B cell (primary cell): ENCODE data around the gene NPY. TPM values are rescaled to one million over a fixed set of nuclear protein-coding genes. Genes with fewer than 3 reads are reported as not detected.

Source experiments
- ATAC-seq: fragments of 200-7000 bp; cut with Tn5 transposase; one replicate; pipeline ENCODE4 v1.10.0; 2021; ENCODE audit warnings: low read depth, mild to moderate bottlenecking, moderate number of reproducible peaks, moderate library complexity
- CTCF ChIA-PET: fragments of 350-600 bp; sonication (Branson Sonifier 250); formaldehyde crosslinking; loops from one replicate; lab custom pipeline; 2021; ENCODE audit warnings: antibody characterized with exemption, inconsistent platforms; lab: Charles Lee
- POLR2A ChIA-PET: fragments of 350-600 bp; sonication (Branson Sonifier 250); formaldehyde crosslinking; loops from one replicate; lab custom pipeline; 2021; ENCODE audit warnings: antibody characterized with exemption; lab: Charles Lee
- DNase-seq: peaks from one replicate; pipeline ENCODE4 v3.0.0; 2013
- H2AFZ ChIP-seq: 2 replicates; pipeline ENCODE4 v1.6.1; 2012; ENCODE audit warnings: mild to moderate bottlenecking, low read depth, low read length; ENCODE audit not compliant: insufficient read depth, poor library complexity, severe bottlenecking
- H3K27ac ChIP-seq, 2 donors: 1 replicate in 1 of 2; 2 replicates in 1 of 2; pipeline ENCODE4 v1.5.1; 2012 to 2013; ENCODE audit warnings: low read length in 2 of 2, mild to moderate bottlenecking in 2 of 2, moderate library complexity in 1 of 2
- H3K27me3 ChIP-seq, 4 experiments: fragments of 200-600 bp in 1 of 4; sonication (generic) in 1 of 4; replicated peaks in 1 of 4; 1 replicate in 2 of 4; 2 replicates in 2 of 4; pipeline versions ENCODE4 v1.6.1 to v1.7.0; 2013 to 2016; ENCODE audit warnings: low read length in 3 of 4, mild to moderate bottlenecking in 2 of 4, mixed read lengths in 1 of 4, moderate library complexity in 1 of 4; ENCODE audit not compliant: insufficient read depth in 4 of 4, control insufficient read depth in 3 of 4; ENCODE audit errors: control extremely low read depth in 1 of 4
- H3K36me3 ChIP-seq, 2 experiments: replicated peaks in 1 of 2; 1 replicate in 1 of 2; 2 replicates in 1 of 2; pipeline versions ENCODE4 v1.6.1 to v1.7.1; 2013; ENCODE audit warnings: low read length in 1 of 2; ENCODE audit not compliant: insufficient read depth in 2 of 2, control insufficient read depth in 1 of 2; ENCODE audit errors: control extremely low read depth in 1 of 2, extremely low read depth in 1 of 2
- H3K4me1 ChIP-seq, 2 donors: fragments of 200-600 bp in 1 of 2; sonication (generic) in 1 of 2; 1 replicate in 1 of 2; 2 replicates in 1 of 2; pipeline versions ENCODE4 v1.5.1 to v1.6.1; 2013 to 2017; ENCODE audit warnings: low read length in 2 of 2; ENCODE audit not compliant: control insufficient read depth in 2 of 2, insufficient read depth in 2 of 2
- H3K4me2 ChIP-seq: replicated peaks from 2 replicates; pipeline ENCODE3; 2012; ENCODE audit warnings: mild to moderate bottlenecking, low read depth, low read length; ENCODE audit not compliant: poor library complexity, severe bottlenecking
- H3K4me3 ChIP-seq, 5 experiments: fragments of 200-600 bp in 1 of 5; sonication (generic) in 1 of 5; 1 replicate in 3 of 5; 2 replicates in 2 of 5; pipeline versions ENCODE4 v1.5.1 to v1.7.0; 2011 to 2016; ENCODE audit warnings: low read length in 4 of 5, mild to moderate bottlenecking in 4 of 5, low read depth in 2 of 5, control low read depth in 1 of 5, moderate library complexity in 1 of 5; ENCODE audit not compliant: insufficient read depth in 1 of 5; ENCODE audit errors: control extremely low read depth in 1 of 5, extremely low read depth in 1 of 5
- H3K79me2 ChIP-seq: fragments of 200-600 bp; sonication (generic); one replicate; pipeline ENCODE4 v1.6.0; 2016; ENCODE audit warnings: low read length; ENCODE audit not compliant: control insufficient read depth, insufficient read depth
- H3K9ac ChIP-seq: fragments of 200-600 bp; sonication (generic); 2 replicates; pipeline ENCODE4 v1.6.1; 2017; ENCODE audit warnings: mild to moderate bottlenecking, low read length, moderate library complexity
- H3K9me3 ChIP-seq, 3 donors: one replicate each; pipeline versions ENCODE4 v1.6.1 to v1.7.1; 2013; ENCODE audit warnings: low read length in 2 of 3; ENCODE audit not compliant: control insufficient read depth in 2 of 3, insufficient read depth in 1 of 3; ENCODE audit errors: control extremely low read depth in 1 of 3
- H4K20me1 ChIP-seq: 2 replicates; pipeline ENCODE4 v1.6.0; 2012; ENCODE audit warnings: mild to moderate bottlenecking, low read length; ENCODE audit not compliant: insufficient read depth, control insufficient read depth, poor library complexity, severe bottlenecking
- H3K27ac Mint-ChIP-seq: one replicate; pipeline ENCODE4 v1.8.0; 2021; ENCODE audit warnings: mixed read lengths
- H3K27me3 Mint-ChIP-seq: one replicate; pipeline ENCODE4 v1.8.0; 2021; ENCODE audit warnings: mixed read lengths
- H3K4me1 Mint-ChIP-seq: one replicate; pipeline ENCODE4 v1.8.0; 2021; ENCODE audit warnings: mixed read lengths
- H3K4me3 Mint-ChIP-seq: one replicate; pipeline ENCODE4 v1.8.0; 2021; ENCODE audit warnings: mixed read lengths
- H3K9me3 Mint-ChIP-seq: one replicate; pipeline ENCODE4 v1.8.0; 2022; ENCODE audit warnings: mixed read lengths; ENCODE audit not compliant: insufficient read depth
- CTCF ChIP-seq: fragments of 200-600 bp; IDR thresholded peaks from one replicate; pipeline ENCODE4 v1.8.0; 2022; ENCODE audit warnings: antibody characterized with exemption, mild to moderate bottlenecking
- EZH2 ChIP-seq: IDR thresholded peaks from 2 replicates; pipeline ENCODE4 v1.6.1; 2012; ENCODE audit warnings: borderline replicate concordance, low read depth, mild to moderate bottlenecking, moderate library complexity, low read length; ENCODE audit not compliant: insufficient read depth, poor library complexity, severe bottlenecking
- WGBS: methylation state at CpG from one replicate; pipeline ENCODE4 v1.1.5; 2013; ENCODE audit warnings: missing lambda C conversion rate; ENCODE audit not compliant: insufficient coverage; 5-methylcytosine and 5-hydroxymethylcytosine counted together
- intact Hi-C: fragments of 100-400 bp; cut with micrococcal nuclease; formaldehyde crosslinking; loops from one replicate; pipeline ENCODE4 v1.10.0; 2022
- polyA plus RNA-seq: library from polyadenylated mRNA; depleted of rRNA; stranded (reverse); fragments of >200 nt; gene quantifications from 2 replicates; pipeline ENCODE4 v1.2.3, GENCODE V29; 2012
- total RNA-seq, 2 donors: library from RNA; stranded (reverse); fragments of 120-200 nt in 1 of 2; gene quantifications; 1 replicate in 1 of 2; 2 replicates in 1 of 2; pipeline versions ENCODE4 v1.2.3 to v1.2.4, GENCODE V29; 2013 to 2022

Gene NPY
- total and polyA plus RNA-seq, 2 donors (not counting 1 experiment from before 2014, with no cell fraction given): not detected

- no peak overlapping the region for H3K4me3 ChIP-seq
- 93% methylated on average over 6 of the region's 6 CpGs for WGBS
- Mint-ChIP-seq H3K4me1 (no peaks in the 10 kb centered on the region), H3K4me3 (no peak overlapping the region), H3K27ac (no peak overlapping the region), H3K9me3 (no peaks in the 10 kb centered on the region), H3K27me3 (peaks cover 16% of the 10 kb centered on the region)
- H2AFZ ChIP-seq: no peak overlapping the region
- intact Hi-C loops: no loop called here
- H4K20me1 ChIP-seq: no peaks in the 10 kb centered on the region
- CTCF ChIA-PET: interaction anchor here (0.8 kb wide), 1 partner anchor 26 kb away, joined by 3 read pairs; no protein-coding TSS in a partner anchor
- no peaks in the 10 kb centered on the region for H3K79me2 ChIP-seq
- no peak for ATAC-seq
- POLR2A ChIA-PET: interaction anchor here (0.6 kb wide), 1 partner anchor 159 kb away, joined by 3 read pairs; no protein-coding TSS in a partner anchor
- no peaks in the 10 kb centered on the region for H3K27me3 ChIP-seq
- no peaks in the 10 kb centered on the region for H3K9me3 ChIP-seq
- no peak overlapping the region for H3K9ac ChIP-seq
- H3K4me1 ChIP-seq: no peaks in the 10 kb centered on the region
- no peak overlapping the region for H3K27ac ChIP-seq
- no peak for DNase-seq
- H3K4me2 ChIP-seq: no peak overlapping the region
- no peaks in the 10 kb centered on the region for H3K36me3 ChIP-seq
- TF ChIP-seq EZH2 (no peak), CTCF (no peak)
These were observed 32.4 kb downstream of the NPY start for GRCh38 chr7:24316340-24316739.

GRCh38 chr7:24318326-24318725 is 34.3 kb downstream of the NPY start:
- ATAC-seq (no peak), DNase-seq (peak; percentile 25)
- no peak overlapping the region for H3K4me3 ChIP-seq
- WGBS: 20% methylated on average over 2 of the region's 6 CpGs
- no peak overlapping the region for H3K9ac ChIP-seq
- POLR2A ChIA-PET: no interaction called here
- H3K27ac ChIP-seq: no peak overlapping the region
- H3K27me3 ChIP-seq: no peaks in the 10 kb centered on the region
- Mint-ChIP-seq H3K4me1 (no peaks in the 10 kb centered on the region), H3K27me3 (peaks cover 16% of the 10 kb centered on the region), H3K9me3 (no peaks in the 10 kb centered on the region), H3K27ac (no peak overlapping the region), H3K4me3 (no peak overlapping the region)
- H3K4me2 ChIP-seq: no peak overlapping the region
- H3K79me2 ChIP-seq: no peaks in the 10 kb centered on the region
- TF ChIP-seq EZH2: no peak
- TF ChIP-seq CTCF: no peak
- H3K4me1 ChIP-seq: no peaks in the 10 kb centered on the region
- H2AFZ ChIP-seq: no peak overlapping the region
- no peaks in the 10 kb centered on the region for H3K9me3 ChIP-seq
- intact Hi-C loops: loop anchor here (1.0 kb wide), 1 partner anchor 64 kb away; no protein-coding TSS in a partner anchor
- CTCF ChIA-PET: interaction anchor here (0.7 to 2.5 kb wide), 9 partner anchors 12 to 347 kb away, joined by 3 to 30 read pairs (median 4); no protein-coding TSS in a partner anchor
- no peaks in the 10 kb centered on the region for H3K36me3 ChIP-seq
- no peaks in the 10 kb centered on the region for H4K20me1 ChIP-seq
